GM23248 (cell line): ENCODE data around the gene CCL25. TPM values are rescaled to one million over a fixed set of nuclear protein-coding genes. Genes with fewer than 3 reads are reported as not detected.

Source experiments
- DNase-seq: peaks from one replicate; pipeline ENCODE4 v3.0.0-alpha.2; 2015
- H2AFZ ChIP-seq: fragments of 200-600 bp; sonication (generic); 2 replicates; pipeline ENCODE4 v1.6.1; 2016; ENCODE audit warnings: antibody characterized with exemption
- H3F3A ChIP-seq: fragments of 200-600 bp; sonication (generic); 2 replicates; pipeline ENCODE4 v1.6.1; 2016; ENCODE audit warnings: mild to moderate bottlenecking, antibody characterized with exemption, mixed run types; ENCODE audit not compliant: insufficient read depth
- H3K27ac ChIP-seq: fragments of 200-600 bp; sonication (generic); 2 replicates; pipeline ENCODE4 v1.5.1; 2016; ENCODE audit warnings: mild to moderate bottlenecking
- H3K27me3 ChIP-seq: fragments of 200-600 bp; sonication (generic); replicated peaks from 2 replicates; pipeline ENCODE4 v1.6.1; 2016; ENCODE audit warnings: mild to moderate bottlenecking; ENCODE audit not compliant: insufficient read depth
- H3K36me3 ChIP-seq: fragments of 200-600 bp; sonication (generic); 2 replicates; pipeline ENCODE4 v1.6.1; 2016; ENCODE audit warnings: low read depth, mild to moderate bottlenecking
- H3K4me1 ChIP-seq: fragments of 200-600 bp; sonication (generic); 2 replicates; pipeline ENCODE4 v1.6.1; 2016; ENCODE audit warnings: mild to moderate bottlenecking; ENCODE audit not compliant: insufficient read depth
- H3K4me2 ChIP-seq: fragments of 200-600 bp; sonication (generic); one replicate; pipeline ENCODE4 v1.6.1; 2016; ENCODE audit warnings: mild to moderate bottlenecking; ENCODE audit not compliant: unreplicated experiment
- H3K4me3 ChIP-seq: fragments of 200-600 bp; sonication (generic); 2 replicates; pipeline ENCODE4 v1.5.1; 2016; ENCODE audit warnings: mild to moderate bottlenecking
- H3K79me2 ChIP-seq: fragments of 200-600 bp; sonication (generic); 2 replicates; pipeline ENCODE4 v1.6.1; 2016; ENCODE audit warnings: mild to moderate bottlenecking; ENCODE audit not compliant: insufficient read depth
- H3K9ac ChIP-seq: fragments of 200-600 bp; sonication (generic); 2 replicates; pipeline ENCODE4 v1.6.1; 2016; ENCODE audit warnings: mild to moderate bottlenecking
- H3K9me2 ChIP-seq: fragments of 200-600 bp; sonication (generic); 2 replicates; pipeline ENCODE4 v1.6.1; 2016; ENCODE audit warnings: mixed run types, mild to moderate bottlenecking, moderate library complexity; ENCODE audit not compliant: insufficient read depth
- H3K9me3 ChIP-seq: fragments of 200-600 bp; sonication (generic); one replicate; pipeline ENCODE4 v1.6.1; 2017; ENCODE audit warnings: low read depth
- H4K20me1 ChIP-seq: fragments of 200-600 bp; sonication (generic); 2 replicates; pipeline ENCODE4 v1.6.0; 2016; ENCODE audit not compliant: insufficient read depth
- EZH2 ChIP-seq: fragments of 200-600 bp; sonication (generic); IDR thresholded peaks from 2 replicates; pipeline ENCODE4 v1.6.1; 2018; ENCODE audit warnings: antibody characterized with exemption, mild to moderate bottlenecking; ENCODE audit not compliant: insufficient read depth, poor library complexity, severe bottlenecking
- EZH2phosphoT487 ChIP-seq: fragments of 200-600 bp; sonication (generic); IDR thresholded peaks from 2 replicates; pipeline ENCODE4 v1.6.1; 2018; ENCODE audit warnings: antibody characterized with exemption, moderate library complexity, mild to moderate bottlenecking, low read depth; ENCODE audit not compliant: insufficient read depth
- WGBS, 2 experiments: methylation state at CpG; one replicate each; pipeline ENCODE4 v1.1.6; 2015 to 2017; ENCODE audit warnings: low lambda C conversion rate in 2 of 2, low coverage in 1 of 2; ENCODE audit errors: missing lambda C conversion rate in 2 of 2; 5-methylcytosine and 5-hydroxymethylcytosine counted together
- in situ Hi-C: fragments of 300-500 bp; cut with MboI; formaldehyde crosslinking; loops from 2 replicates; pipeline ENCODE4 v1.15.0; 2020
- polyA plus RNA-seq: library from polyadenylated mRNA; unstranded; fragments of >200 nt; fragmentation: Nextera tagmentation; extraction: Ambion mirVana; gene quantifications from 2 replicates; pipeline ENCODE4 v1.2.1, GENCODE V29; 2016
- total RNA-seq: library from RNA; depleted of rRNA; stranded (reverse); fragments of >200 nt; shearing (Covaris generic); gene quantifications from 2 replicates; pipeline ENCODE4 v1.2.3, GENCODE V29; 2014; rRNA removed

CCL25 gene
- total and polyA plus RNA-seq, 2 experiments from 2014 or later, result not detected

- Histone ChIP-seq H3K27me3 (no peaks in the 10 kb centered on the region; the same call in 1 of the 2 replicates), H3K79me2 (no peaks in the 10 kb centered on the region), H4K20me1 (no peaks in the 10 kb centered on the region), H3K9me3 (no peaks in the 10 kb centered on the region), H3K36me3 (no peaks in the 10 kb centered on the region), H3K4me1 (no peaks in the 10 kb centered on the region), H3K27ac (no peak overlapping the region), H3K9ac (no peak overlapping the region), H3F3A (no peaks in the 10 kb centered on the region), H3K4me2 (no peak overlapping the region), H2AFZ (no peak overlapping the region), H3K4me3 (no peak overlapping the region), H3K9me2 (no peaks in the 10 kb centered on the region)
- in situ Hi-C loops, result no loop called here
- no peak for TF ChIP-seq EZH2phosphoT487
- no peak for TF ChIP-seq EZH2
- no peak for DNase-seq
- WGBS, 2 experiments, result 73 to 74% methylated on average over 9 to 16 of the region's 16 CpGs
Observed at GRCh38 chr19:8111376-8111775, 58.8 kb downstream of the CCL25 start.

Other genes starting within 250 kb of the CCL25 start
- gene EVI5L, start 222.5 kb upstream of the CCL25 start, total RNA-seq, result 24.3 and 26.8 TPM in 2 replicates
- 6.9 and 8.4 TPM in 2 replicates for gene EVI5L, start 222.5 kb upstream of the CCL25 start, polyA plus RNA-seq
- not detected in 2 replicates for gene PRR36, start 178.4 kb upstream of the CCL25 start, total RNA-seq
- 0.10 TPM in 1 of 2 replicates, not detected in the other for gene PRR36, start 178.4 kb upstream of the CCL25 start, polyA plus RNA-seq
- 3.5 and 3.6 TPM in 2 replicates for gene LRRC8E, start 164.2 kb upstream of the CCL25 start, total RNA-seq
- gene LRRC8E, start 164.2 kb upstream of the CCL25 start, polyA plus RNA-seq, result 3.7 and 4.0 TPM in 2 replicates
- gene MAP2K7, start 148.9 kb upstream of the CCL25 start, total RNA-seq, result 9.7 and 14.8 TPM in 2 replicates
- 4.6 and 4.8 TPM in 2 replicates for gene MAP2K7, start 148.9 kb upstream of the CCL25 start, polyA plus RNA-seq
- gene TGFBR3L, start 137.9 kb upstream of the CCL25 start, total RNA-seq, result 9.0 TPM in 1 of 2 replicates, not detected in the other
- 24.3 and 30.6 TPM in 2 replicates for gene TGFBR3L, start 137.9 kb upstream of the CCL25 start, polyA plus RNA-seq
- 20.5 and 33.7 TPM in 2 replicates for gene SNAPC2, start 132.4 kb upstream of the CCL25 start, total RNA-seq
- gene SNAPC2, start 132.4 kb upstream of the CCL25 start, polyA plus RNA-seq, result 47.2 and 49.4 TPM in 2 replicates
- 3.5 and 9.0 TPM in 2 replicates for gene CTXN1, start 126.6 kb upstream of the CCL25 start, total RNA-seq
- 3.3 and 3.4 TPM in 2 replicates for gene CTXN1, start 126.6 kb upstream of the CCL25 start, polyA plus RNA-seq
- 53.1 and 66.8 TPM in 2 replicates for gene TIMM44, start 109.1 kb upstream of the CCL25 start, total RNA-seq
- gene TIMM44, start 109.1 kb upstream of the CCL25 start, polyA plus RNA-seq, result 25.8 and 28.6 TPM in 2 replicates
- 44.0 and 48.1 TPM in 2 replicates for gene ELAVL1, start 47.1 kb upstream of the CCL25 start, total RNA-seq
- gene ELAVL1, start 47.1 kb upstream of the CCL25 start, polyA plus RNA-seq, result 74.4 and 78.9 TPM in 2 replicates
- not detected in 2 replicates for gene FBN3, start 96.8 kb downstream of the CCL25 start, total RNA-seq
- not detected in 2 replicates for gene FBN3, start 96.8 kb downstream of the CCL25 start, polyA plus RNA-seq
- not detected in 2 replicates for gene CERS4, start 156.6 kb downstream of the CCL25 start, total RNA-seq
- gene CERS4, start 156.6 kb downstream of the CCL25 start, polyA plus RNA-seq, result not detected in 2 replicates